ENCODE measurements around the gene COL18A1.

Gene COL18A1

DNA sequence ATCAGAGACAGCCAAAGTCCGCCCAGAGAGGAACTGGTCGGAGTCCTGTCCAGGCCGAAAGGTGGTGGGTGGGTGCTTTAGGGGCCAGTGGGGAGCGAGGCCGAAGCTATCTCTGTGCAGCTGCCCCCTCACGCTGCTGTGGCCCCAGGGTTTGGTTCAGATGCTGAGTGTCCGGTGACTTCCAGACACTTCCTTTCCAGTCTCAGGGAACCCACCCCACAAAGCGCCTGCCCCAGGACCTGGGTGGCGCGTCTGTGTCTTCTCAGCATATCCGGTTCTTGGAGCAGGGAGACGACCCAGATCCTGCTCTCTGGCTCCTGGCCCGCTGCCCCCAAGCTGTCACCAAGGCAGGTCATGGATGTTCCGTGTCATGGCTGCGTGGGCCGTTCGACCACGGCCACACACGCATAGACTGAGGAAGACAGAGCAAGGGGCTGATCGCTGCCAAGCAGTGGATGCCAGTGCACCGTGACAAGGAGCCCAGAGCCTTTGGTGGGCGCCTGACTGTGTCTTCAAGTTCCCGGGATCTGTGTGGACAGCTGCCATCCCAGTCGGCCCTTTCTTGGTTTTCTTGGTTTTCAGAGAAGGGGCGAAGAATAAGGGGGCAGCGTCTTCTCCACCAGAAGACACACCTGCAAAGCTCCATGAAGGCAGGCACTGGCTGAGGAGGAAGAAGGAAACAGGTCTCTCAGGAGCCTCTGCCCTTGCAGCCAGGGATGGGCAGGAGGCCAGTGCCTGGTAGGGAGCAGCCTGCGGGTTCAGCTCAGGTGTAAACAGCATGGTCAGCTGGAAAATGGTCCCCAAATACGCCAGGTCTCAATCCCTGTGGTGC, 22.9 kb upstream of the COL18A1 start:
- DNase-seq (ENCODE audit: low read depth, low spot score), result no peak

DNA sequence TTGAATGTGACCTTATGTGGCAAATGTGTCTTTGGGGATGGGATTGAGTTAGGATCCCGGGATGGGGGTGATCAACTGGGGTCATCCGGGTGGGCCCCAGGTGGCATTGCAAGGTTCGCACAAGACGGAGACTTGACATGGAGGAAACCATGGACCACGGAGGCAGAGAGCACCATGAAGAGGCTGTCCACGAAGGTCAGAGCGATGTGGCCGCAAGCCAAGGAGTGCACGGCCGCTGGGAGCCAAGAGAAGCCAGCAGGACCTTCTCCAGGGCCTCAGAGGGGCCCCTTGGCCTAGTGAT, 22.3 kb upstream of the COL18A1 start:
- no peak for DNase-seq (ENCODE audit: low read depth, low spot score)
- no peak overlapping the region for H3K27ac ChIP-seq

More for the DNA sequence above, 22.9 kb upstream of the COL18A1 start:
- H3K27ac ChIP-seq, result no peak overlapping the region

DNA sequence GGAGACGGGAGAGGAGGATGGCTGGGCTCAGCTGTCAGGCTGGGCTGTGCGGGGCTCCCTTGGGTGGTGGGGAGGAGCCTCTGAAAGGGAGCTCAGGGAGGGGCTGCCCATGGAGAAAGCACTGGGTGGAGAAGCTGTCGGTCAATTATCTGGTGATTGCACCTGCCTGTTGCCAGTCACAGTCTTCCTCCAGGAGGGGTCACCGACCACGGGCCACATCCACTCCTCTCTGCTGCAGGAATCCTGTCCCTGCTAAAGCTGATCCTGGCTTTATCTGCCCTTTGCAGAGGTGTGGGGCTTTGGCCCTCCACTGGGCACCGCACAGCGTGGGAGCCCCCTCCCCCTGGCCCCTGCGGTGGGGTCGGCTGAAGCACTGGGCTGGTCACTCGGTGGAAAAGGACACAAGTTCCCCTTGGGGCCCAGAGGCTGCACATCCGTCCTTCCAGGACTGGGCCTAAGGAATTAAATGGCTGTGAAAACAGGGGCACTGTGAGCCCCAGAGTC, 21.8 kb upstream of the COL18A1 start:
- no peak overlapping the region for H3K27ac ChIP-seq
- DNase-seq (ENCODE audit: low read depth, low spot score), result no peak

- no peak for DNase-seq (ENCODE audit: low read depth, low spot score)
- no peak overlapping the region for H3K27ac ChIP-seq
These were observed 21.3 kb upstream of the COL18A1 start for GRCh38 chr21:45383615-45384201.

DNA sequence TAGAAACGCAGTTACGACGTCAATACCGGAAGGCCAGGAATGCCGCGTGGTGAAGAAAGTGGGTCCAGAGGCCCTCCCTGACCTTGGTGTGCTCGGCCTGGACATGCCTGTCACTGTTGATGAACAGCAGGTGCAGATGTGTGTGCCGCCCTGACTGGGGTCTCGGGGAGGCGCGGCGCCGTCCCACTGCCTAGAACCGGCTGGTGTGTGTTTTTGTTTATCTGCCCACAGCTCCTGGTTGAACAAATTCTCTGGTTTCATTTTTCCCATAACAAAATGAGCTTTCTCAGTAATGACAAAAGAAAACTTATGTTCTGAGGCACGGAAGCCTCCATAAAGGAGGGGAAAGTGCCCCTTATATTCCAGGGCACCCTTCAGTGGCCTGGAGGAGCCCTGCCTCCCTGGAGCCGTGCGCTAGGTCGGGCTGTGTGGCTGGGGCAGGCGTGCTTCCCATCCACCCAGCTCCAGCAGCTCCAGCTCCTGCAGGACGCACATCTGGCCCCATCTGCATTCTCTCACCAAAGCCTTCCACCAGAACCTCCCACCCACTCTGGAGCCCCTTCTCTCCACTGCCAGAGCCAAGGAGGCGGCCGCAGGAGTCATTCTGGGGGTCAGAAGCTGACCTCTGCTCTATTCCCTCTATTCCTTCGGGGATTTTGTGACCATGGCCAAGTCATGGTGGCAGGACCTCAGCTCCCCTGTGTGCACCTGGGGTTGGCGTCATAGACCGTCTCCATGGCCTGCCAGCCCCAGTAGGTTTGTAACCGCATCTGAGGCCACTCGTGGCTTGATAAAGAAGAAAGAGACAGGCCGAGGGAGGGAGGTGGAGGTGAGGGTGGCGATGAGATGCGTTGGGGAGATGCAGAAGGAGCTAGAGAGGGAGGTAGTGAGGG, 20.1 kb upstream of the COL18A1 start:
- H3K27ac ChIP-seq, result no peak overlapping the region
- DNase-seq (ENCODE audit: low read depth, low spot score), result no peak

DNA sequence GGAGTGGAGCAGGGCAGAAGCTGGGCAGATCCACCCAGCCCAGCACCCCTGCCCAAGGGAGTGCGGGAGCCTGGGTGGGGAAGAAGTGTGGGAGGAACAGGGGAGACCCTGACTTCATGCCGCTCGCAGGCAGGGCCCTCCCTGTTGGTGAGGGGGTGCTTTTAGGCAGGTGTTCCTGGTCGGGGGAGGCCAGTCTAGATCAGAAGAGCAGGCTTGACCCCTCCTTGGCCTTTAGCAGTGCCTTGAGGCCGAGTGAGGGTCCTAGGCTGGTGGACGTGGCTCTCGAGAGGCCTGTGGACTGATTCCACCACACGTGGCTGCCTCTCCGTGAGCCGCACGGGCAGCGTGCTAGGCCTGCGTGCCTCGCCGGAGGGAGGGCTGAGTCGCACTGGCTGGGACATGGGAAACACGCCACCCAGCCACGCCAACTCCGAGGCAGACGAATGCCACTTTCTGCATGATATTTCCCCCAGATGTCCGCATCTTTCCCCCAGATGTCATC, 19.4 kb upstream of the COL18A1 start:
- DNase-seq (ENCODE audit: low read depth, low spot score), result no peak
- no peak overlapping the region for H3K27ac ChIP-seq

DNA sequence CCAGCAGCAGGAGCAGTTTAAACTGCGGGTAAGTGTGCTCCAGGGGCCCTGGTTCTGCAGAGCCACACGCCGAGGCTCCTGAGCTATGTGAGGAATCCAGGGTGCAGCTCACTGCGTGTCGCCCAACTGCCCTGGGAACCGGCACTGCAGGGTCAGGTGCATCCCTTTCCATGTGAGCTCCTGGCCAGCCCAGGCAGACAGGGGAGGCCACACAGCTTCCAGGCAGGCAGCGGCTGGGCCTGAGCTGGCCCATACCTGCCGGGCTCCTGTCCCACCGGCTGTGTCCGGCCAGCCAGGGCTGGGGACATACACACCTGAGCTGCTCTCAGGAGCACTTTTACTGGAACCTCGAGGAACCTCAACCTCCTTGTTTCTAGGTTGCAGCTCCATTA, 18.6 kb upstream of the COL18A1 start:
- no peak overlapping the region for H3K27ac ChIP-seq
- DNase-seq (ENCODE audit: low read depth, low spot score), result no peak

DNA sequence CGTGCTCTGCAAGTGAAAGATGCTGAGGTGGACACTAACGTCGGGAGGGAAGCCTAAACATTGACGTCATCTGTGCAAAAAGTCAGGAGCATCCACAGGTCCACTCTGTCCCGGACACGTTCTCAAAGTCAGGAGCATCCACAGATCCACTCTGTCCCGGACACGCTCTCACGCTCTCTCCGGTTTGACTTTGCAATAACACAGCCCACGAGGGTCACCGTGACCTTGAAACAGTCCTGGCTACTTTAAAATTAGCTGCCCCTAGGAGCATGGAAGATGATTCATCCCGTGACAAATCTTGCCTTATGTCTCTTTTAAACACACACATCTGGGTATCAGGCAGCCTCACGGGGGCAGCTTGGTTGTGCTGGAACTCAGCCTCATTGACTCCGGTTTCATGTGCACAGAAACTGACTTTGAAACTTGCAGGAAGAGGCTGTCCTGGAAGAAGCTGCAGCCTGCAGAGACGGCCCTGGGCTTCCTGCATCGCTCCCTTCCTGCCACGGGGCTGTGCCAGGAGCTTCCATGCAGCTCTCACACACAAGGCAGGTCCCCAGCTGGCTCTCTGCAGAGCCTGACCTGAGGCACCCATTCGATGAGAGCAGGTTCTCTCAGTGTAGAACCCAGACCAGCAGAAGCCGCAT, 18.1 kb upstream of the COL18A1 start:
- no peak overlapping the region for H3K27ac ChIP-seq
- DNase-seq (ENCODE audit: low read depth, low spot score), result no peak

GRCh38 chr21:45387506-45387905, 17.5 kb upstream of the COL18A1 start:
- DNase-seq (ENCODE audit: low read depth, low spot score), result no peak
- no peak overlapping the region for H3K27ac ChIP-seq

GRCh38 chr21:45388011-45388521, 16.9 kb upstream of the COL18A1 start:
- no peak overlapping the region for H3K27ac ChIP-seq

GRCh38 chr21:45388611-45389296, 16.2 kb upstream of the COL18A1 start:
- H3K27ac ChIP-seq, result no peak overlapping the region
- DNase-seq (ENCODE audit: low read depth, low spot score), result no peak

More at GRCh38 chr21:45388011-45388521, 16.9 kb upstream of the COL18A1 start:
- no peak for DNase-seq (ENCODE audit: low read depth, low spot score)

GRCh38 chr21:45390121-45390751, 14.7 kb upstream of the COL18A1 start:
- no peak overlapping the region for H3K27ac ChIP-seq
- no peak for DNase-seq (ENCODE audit: low read depth, low spot score)

- H3K27ac ChIP-seq, result no peak overlapping the region
- no peak for DNase-seq (ENCODE audit: low read depth, low spot score)
These were observed 13.9 kb upstream of the COL18A1 start for GRCh38 chr21:45390831-45391742.

DNA sequence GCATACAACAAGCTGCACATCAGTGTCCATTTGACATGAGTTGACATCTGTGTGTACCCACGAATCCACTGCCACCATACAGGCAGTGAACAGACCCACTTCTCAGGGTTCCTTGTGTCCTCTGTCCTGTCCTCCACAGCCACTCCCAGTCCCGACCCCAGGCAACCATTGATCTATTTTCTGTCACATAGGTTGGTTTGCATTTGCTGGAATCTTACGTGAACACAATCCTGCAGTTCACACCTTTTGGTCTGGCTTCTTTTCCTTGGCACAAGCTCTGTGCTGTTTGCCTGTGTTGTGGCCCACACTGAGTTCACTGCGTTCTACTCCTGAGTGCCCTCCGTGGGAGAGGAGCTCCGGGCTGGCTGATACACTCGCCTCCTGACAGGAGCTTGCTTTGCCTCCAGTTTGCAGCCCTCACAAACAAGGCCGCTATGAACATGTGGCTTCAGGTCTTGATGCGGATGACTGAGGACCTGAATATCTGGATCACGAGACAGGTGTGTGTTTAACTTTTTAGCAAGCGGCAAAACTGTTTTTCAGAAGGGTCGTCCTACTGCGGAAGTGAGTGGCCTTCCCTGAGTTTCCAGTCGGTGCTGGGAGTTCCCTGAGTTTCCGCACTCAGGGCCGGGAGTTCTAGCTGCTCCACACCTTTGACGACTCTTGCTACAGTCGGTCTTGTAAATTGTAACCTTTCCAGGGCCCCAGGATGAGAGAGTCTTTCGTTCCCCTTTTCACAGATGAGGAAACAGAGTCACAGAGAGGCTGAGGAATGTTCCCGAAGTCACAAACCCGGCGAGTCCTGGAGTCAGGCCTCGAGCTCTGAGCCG, 13.0 kb upstream of the COL18A1 start:
- H3K27ac ChIP-seq, result no peak overlapping the region
- no peak for DNase-seq (ENCODE audit: low read depth, low spot score)

GRCh38 chr21:45392573-45392971, 12.4 kb upstream of the COL18A1 start:
- no peak for DNase-seq (ENCODE audit: low read depth, low spot score)
- no peak overlapping the region for H3K27ac ChIP-seq

DNA sequence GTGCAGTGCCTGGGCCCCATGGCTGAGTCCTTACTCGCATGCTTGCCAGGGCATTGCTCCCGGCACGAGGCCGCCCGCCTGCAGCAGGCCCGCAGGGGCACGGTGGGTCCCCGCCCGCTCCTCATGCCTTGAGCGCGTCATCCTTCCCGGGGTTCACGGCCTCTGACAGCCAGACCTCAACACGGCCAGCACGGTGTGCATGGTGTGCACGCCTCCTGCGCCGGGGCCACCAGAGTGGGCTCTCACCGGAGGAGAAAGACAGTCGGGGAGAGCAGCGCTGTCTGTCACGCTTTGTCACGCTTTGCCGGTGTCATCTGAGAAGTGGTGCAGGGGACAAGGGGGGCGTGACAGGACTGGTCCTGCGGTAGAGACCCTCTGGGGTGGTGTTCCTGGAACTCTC, 11.9 kb upstream of the COL18A1 start:
- DNase-seq (ENCODE audit: low read depth, low spot score), result no peak
- no peak overlapping the region for H3K27ac ChIP-seq

All from epithelial cell of prostate (primary cell).